HFF-Myc (cell line): ENCODE data around the gene TCF15.

Experiments used
- DNase-seq: peaks from one replicate; pipeline ENCODE4 v3.0.0-alpha.2; 2011; ENCODE audit warnings: low read depth; ENCODE audit errors: extremely low read depth
- H3K4me3 ChIP-seq: replicated peaks from 2 replicates; pipeline ENCODE4 v1.5.1; 2011; ENCODE audit warnings: low read depth, mild to moderate bottlenecking, control low read depth, low read length
- TF ChIP-seq, protein P1 (sequence below): IDR thresholded peaks from 2 replicates; pipeline ENCODE4 v1.5.1; 2012; ENCODE audit warnings: mild to moderate bottlenecking, low read depth, low read length, control low read depth; ENCODE audit errors: missing control alignments

Gene TCF15, protein sequence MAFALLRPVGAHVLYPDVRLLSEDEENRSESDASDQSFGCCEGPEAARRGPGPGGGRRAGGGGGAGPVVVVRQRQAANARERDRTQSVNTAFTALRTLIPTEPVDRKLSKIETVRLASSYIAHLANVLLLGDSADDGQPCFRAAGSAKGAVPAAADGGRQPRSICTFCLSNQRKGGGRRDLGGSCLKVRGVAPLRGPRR

DNA sequence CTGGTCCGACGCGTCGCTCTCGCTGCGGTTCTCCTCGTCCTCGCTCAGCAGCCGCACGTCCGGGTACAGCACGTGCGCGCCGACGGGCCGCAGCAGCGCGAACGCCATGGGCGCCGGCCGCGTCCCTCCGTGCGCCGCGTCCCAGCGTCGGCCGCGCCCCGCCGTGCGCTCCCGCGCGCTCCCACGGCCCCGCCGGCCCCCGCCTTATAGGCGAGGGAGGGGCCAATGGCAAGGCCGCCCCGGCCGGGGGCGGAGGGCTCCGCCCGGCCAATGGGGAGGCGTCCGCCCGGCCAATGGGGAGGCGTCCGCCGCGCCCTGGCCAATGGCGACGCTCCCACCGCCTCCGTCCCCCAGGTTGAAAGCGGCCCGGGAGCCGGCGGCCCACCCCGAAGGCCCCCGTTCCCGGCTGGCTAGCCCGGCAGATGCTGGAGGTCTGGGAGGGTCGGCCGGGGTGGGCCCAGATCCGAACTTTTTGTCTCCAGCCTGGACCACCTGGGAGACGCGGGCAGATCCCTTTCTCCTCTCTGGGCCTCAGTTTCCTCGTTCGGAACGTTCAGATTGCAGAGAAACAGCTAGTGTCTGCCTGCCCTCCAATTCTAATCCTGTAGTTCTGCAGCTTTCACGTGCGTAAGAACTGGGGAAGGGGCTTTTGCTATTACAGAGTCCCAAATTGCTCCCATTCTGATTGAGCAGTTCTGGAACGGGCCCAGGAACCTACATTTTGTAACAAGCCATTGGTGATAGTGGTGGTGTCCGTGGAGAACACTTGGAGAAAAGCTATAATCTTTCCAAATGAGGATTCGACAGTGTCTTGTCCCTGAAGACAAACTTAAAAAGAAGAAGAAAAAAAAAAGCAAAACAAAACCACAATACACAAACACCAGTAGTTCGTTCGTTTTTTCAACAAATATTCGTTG, at the start of gene TCF15:
Gene TCF15 (minus strand): TSS at position 180 of the 917 bp plus-strand sequence. CDS start 72 bp downstream, at position 108.
- no peak within 1 kb of the TSS for H3K4me3 ChIP-seq
- TF ChIP-seq, protein P1, sequence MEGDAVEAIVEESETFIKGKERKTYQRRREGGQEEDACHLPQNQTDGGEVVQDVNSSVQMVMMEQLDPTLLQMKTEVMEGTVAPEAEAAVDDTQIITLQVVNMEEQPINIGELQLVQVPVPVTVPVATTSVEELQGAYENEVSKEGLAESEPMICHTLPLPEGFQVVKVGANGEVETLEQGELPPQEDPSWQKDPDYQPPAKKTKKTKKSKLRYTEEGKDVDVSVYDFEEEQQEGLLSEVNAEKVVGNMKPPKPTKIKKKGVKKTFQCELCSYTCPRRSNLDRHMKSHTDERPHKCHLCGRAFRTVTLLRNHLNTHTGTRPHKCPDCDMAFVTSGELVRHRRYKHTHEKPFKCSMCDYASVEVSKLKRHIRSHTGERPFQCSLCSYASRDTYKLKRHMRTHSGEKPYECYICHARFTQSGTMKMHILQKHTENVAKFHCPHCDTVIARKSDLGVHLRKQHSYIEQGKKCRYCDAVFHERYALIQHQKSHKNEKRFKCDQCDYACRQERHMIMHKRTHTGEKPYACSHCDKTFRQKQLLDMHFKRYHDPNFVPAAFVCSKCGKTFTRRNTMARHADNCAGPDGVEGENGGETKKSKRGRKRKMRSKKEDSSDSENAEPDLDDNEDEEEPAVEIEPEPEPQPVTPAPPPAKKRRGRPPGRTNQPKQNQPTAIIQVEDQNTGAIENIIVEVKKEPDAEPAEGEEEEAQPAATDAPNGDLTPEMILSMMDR = no peak
- DNase-seq = no peak

DNA sequence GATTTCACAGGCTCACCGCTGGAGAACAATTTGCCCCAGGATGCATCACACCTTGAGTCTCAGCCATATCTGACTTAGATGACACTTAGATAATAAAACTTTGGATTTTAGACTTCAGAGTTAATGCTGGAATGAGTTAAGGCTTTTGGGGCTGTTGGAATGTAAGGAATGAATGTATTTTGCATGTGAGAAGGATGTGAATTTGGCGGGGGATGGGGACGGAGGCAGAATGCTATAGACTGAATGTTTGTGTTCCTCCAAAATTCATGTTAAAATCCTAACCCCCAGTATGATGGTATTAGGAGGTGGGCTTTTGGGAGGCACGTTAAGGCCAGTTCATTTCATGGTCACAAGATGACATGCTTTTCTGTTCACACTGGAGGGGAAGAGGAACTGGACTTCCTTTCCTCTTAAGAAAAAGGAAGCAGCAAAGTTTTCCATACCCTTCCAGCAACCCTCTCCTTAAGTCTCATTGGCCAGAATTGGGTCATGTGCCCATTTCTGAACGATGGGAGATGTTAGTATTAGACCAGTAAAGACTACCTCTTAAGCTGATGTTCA, 48.7 kb upstream of the TCF15 start:
- no peak overlapping the region for H3K4me3 ChIP-seq
- TF ChIP-seq, protein P1 = no peak
- DNase-seq = no peak

DNA sequence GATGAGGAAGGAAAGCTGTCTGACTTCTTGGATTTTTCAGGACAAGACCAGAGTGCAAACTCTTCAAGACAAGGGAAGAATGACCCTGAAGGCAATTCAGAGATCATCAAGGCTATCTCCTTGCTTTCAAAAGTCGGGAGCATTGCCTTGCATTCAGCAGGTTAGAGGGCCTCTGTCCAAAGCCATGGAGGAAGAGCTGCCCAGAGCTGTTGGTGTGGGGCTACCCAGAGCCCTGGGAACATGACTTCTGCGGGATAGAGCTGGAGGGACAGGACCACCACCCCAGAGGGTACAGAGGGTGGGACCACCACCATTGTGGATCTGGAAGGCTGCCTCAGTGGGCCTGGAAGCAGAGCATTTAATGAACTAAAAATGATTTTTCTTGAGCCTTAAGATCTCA, 48.1 kb upstream of the TCF15 start:
- H3K4me3 ChIP-seq = no peak overlapping the region
- TF ChIP-seq, protein P1 = no peak
- DNase-seq = no peak

DNA sequence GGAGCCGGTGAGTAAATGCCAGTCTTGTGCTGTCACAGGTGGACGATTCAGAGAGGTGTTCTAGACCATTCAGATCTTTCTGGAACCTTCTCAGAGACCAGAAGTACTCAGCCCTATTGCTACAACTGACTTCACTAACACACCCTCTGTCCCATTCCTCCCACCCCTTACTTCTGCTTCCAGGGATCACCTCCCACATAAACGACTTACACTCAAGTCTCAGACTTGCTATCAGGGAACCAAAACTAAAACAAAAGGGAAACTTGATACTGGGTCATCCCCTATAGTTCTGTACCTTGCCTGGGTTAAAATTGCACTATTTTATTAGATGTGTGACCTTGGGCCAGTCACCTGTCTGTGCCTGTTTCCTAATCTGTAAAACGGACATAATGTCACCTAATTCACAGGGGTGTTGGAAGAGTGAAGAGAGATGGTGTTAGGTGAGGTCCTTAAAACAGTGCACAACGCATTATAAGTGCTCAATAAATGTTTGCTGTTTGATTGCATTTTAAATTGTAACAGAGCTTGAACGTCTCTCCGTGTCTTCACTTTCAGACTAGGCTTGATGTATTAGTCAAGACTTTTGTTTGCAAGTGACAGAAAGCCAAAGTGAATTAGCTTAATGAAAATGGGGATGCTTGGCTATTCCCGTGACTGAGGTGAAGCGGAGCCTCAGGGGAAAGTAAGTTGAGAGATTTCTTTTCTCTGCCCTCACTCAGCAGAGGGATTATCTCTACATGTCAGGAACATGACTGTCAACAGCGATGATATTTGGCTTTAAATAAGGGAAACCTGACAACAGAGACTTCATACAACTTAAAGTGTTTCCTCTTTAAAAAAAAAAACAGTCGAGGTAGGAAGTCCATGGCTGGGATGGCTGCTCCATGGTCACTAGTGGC, 45.9 kb upstream of the TCF15 start:
- DNase-seq = no peak
- H3K4me3 ChIP-seq = no peak overlapping the region
- TF ChIP-seq, protein P1 = no peak

DNA sequence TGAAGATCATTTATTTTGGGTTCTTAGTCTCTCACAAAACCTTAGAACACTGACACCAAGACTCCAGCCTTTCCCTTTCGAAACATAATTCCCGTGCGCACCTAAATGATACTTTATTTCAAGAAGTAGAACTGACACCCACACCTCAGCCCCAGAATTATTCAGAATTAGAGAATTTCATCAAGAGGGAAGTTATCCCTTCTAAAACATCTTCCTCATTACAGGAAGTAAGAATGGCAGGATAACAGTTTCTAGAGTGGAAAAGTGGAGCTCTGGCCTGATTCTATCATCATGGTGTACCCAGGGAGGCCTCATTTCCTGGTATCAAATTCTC, 44.3 kb upstream of the TCF15 start:
- DNase-seq = no peak
- TF ChIP-seq, protein P1 = no peak
- no peak overlapping the region for H3K4me3 ChIP-seq
